ENCODE data around the gene ZMYND8.
"Not testable (repeated sequence)": the region's sequence is repeated elsewhere in the genome, so short reads cannot be mapped to it uniquely, and the experiment has no call there.

The ZMYND8 gene

DNA sequence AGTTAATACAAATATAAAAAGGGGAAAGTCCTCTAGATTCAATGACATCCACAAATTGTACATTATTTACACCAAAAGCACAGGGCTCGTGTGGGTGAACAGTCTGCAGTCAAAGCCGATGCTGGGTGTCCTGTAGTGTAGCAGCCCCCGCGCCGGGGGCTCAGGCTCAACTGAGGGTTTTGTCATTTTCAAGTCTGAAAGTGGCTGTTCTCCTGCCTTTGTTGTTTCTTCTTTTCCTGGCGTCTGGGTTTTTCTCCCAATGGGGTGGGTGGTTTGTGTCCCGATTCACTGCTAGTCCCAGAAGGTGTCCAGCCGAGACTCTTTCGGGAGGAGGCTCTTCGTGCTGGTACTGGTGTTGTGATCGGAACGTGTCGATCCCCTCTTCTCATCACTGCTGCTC, 146.0 kb downstream of the ZMYND8 start:
- Histone ChIP-seq H3K36me3 (ENCODE audit: control insufficient read depth, insufficient read depth, low read length) (peaks cover 12% of the 10 kb centered on the region), H3K27me3 (ENCODE audit: control insufficient read depth, insufficient read depth, low read length) (no peaks in the 10 kb centered on the region), H3K4me1 (ENCODE audit: control insufficient read depth, insufficient read depth, low read length) (no peaks in the 10 kb centered on the region), H3K9ac (ENCODE audit: low read length) (no peak overlapping the region), H3K9me3 (ENCODE audit: control insufficient read depth, low read length) (no peaks in the 10 kb centered on the region), H3K4me3 (ENCODE audit: low read length) (no peak overlapping the region)

DNA sequence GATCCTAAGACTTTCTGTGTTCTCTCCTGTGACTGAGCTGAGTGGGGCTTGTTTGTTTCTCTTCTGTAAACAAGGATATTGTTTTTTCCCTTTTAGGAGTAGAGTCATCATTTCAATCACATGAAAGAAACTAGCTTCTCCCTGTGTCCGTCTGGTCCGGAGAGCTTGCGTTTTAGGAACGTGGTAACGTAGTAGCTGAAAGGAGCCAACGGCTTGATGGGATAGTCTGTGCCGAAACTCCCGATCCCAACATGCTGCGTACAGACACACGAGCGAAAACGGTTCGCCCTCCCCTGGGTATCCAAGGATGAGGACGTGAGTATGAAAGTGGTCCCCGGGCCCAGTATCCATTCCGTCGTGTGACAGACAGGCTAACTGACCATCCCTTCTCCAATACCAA, 146.5 kb downstream of the ZMYND8 start:
- Histone ChIP-seq H3K27me3 (ENCODE audit: control insufficient read depth, insufficient read depth, low read length) (no peaks in the 10 kb centered on the region), H3K9ac (ENCODE audit: low read length) (no peak overlapping the region), H3K9me3 (ENCODE audit: control insufficient read depth, low read length) (no peaks in the 10 kb centered on the region), H3K36me3 (ENCODE audit: control insufficient read depth, insufficient read depth, low read length) (peaks cover 12% of the 10 kb centered on the region), H3K4me3 (ENCODE audit: low read length) (no peak overlapping the region), H3K4me1 (ENCODE audit: control insufficient read depth, insufficient read depth, low read length) (no peaks in the 10 kb centered on the region)

DNA sequence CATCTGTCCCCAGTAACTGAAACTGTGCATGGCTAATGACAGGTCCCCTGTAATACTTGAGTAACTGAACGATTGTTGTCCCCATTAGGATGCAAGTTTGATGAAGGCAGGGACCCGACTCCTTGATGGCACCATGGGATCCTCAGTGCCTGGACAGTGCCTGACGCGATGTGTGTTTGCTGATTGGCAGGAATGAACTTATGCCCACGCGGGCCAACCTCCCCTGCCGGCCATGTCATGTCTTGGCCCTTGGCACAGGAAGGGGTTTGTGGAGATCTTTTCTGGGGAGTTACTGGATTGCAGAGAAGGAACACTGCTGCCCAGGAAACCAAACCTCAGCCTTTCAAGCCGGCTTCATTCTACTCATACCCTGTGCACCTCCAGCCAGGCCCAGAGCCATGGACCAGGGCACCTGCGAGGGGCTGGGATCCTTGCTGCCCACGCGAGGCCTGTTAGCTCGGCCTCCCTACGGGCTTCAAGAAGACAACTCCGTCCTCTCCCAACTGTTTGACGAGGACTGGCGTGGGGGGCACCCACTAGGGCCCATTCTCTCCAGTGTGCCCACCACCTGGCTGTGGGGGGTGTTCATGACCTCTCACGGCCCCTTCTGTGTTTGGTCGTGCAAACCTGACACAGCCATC, 147.8 kb downstream of the ZMYND8 start:
- Histone ChIP-seq H3K9ac (ENCODE audit: low read length) (no peak overlapping the region), H3K27me3 (ENCODE audit: control insufficient read depth, insufficient read depth, low read length) (no peaks in the 10 kb centered on the region), H3K4me3 (ENCODE audit: low read length) (no peak overlapping the region), H3K9me3 (ENCODE audit: control insufficient read depth, low read length) (no peaks in the 10 kb centered on the region), H3K36me3 (ENCODE audit: control insufficient read depth, insufficient read depth, low read length) (peaks cover 12% of the 10 kb centered on the region), H3K4me1 (ENCODE audit: control insufficient read depth, insufficient read depth, low read length) (no peaks in the 10 kb centered on the region)

DNA sequence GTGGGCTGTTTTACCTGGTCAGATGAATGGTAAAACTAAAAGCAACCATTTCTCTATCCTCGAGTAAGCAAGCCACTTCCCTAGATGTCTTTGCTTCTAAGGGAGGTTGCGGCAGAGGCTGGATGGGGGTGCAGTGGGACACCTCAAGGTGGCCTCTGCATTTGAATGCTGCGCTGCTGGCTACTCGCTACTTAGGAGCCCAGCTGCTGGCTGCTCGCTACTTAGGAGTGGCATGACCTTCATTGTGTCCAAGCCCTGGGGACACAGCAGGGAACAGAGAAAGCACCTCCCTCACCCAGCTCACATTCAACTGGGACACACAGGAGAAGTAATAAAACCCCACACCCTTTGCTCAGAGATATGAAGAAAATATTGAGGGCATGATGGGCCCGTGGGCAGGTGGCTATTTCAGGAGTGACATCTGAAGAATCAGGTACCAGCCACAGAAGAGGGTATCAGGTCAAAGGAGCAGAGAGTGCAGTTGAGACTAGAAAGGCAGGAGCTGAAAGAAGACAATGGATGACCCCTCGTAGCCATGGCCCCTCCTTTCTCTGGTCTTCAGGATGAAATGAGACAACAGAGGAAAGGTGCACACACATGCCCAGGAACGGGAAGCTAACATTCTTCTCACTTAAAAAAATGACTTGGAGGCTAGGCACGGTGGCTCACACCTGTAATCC, 149.4 kb downstream of the ZMYND8 start:
- no peaks in the 10 kb centered on the region for H3K9me3 ChIP-seq (ENCODE audit: control insufficient read depth, low read length)
- no peaks in the 10 kb centered on the region for H3K27me3 ChIP-seq (ENCODE audit: control insufficient read depth, insufficient read depth, low read length)
- peaks cover 5% of the 10 kb centered on the region for H3K36me3 ChIP-seq (ENCODE audit: control insufficient read depth, insufficient read depth, low read length)
- no peaks in the 10 kb centered on the region for H3K4me1 ChIP-seq (ENCODE audit: control insufficient read depth, insufficient read depth, low read length)
- no peak overlapping the region for H3K9ac ChIP-seq (ENCODE audit: low read length)
- no peak overlapping the region for H3K4me3 ChIP-seq (ENCODE audit: low read length)

DNA sequence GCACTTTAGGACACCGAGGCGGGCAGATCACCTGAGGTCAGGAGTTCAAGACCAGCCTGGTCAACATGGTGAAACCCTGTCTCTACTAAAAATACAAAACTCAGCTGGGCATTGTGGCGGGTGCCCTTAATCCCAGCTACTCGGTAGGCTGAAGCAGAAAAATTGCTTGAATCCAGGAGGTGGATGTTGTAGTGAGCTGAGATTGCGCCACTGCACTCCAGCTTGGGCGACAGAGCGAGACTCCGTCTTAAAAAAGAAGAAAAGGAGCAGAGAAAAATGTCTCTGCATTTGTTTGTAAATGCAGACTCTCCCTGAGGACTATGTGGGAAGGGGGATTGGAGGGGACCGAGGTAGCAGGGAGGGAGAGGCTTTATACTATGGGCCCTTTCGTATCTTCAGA, 149.9 kb downstream of the ZMYND8 start:
- H3K9me3 ChIP-seq (ENCODE audit: control insufficient read depth, low read length); H3K36me3 ChIP-seq (ENCODE audit: control insufficient read depth, insufficient read depth, low read length); H3K27me3 ChIP-seq (ENCODE audit: control insufficient read depth, insufficient read depth, low read length); H3K4me3 ChIP-seq (ENCODE audit: low read length); H3K4me1 ChIP-seq (ENCODE audit: control insufficient read depth, insufficient read depth, low read length); H3K9ac ChIP-seq (ENCODE audit: low read length): not testable (repeated sequence)

DNA sequence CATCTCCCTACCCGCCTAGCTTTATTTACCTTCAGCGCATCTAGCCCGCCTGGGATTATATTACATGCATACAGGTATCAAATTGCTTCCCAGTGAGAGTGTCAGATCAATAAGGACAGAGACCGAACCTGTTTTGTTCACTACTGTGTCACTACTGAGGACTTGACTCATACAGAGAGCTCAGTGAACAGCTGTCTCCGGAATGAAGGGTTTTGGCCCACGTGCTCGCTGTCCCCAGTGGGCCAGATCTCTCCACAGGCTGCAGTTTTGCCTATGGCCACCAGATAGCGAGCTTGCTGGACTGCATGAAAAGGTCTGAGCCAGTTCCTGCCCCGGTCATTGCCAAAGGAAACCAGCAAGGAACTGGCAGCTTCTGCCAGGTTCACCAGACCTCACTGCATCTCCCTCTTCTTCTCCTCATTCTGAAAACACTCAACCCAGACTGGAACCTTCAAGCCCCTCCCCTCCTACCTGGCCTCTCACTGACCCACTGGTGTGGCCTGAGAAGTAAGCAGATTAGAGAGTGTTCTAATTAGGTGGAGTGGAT, 150.8 kb downstream of the ZMYND8 start:
- no peak overlapping the region for H3K9ac ChIP-seq (ENCODE audit: low read length)
- H3K4me1 ChIP-seq (ENCODE audit: control insufficient read depth, insufficient read depth, low read length) = peaks cover 9% of the 10 kb centered on the region
- no peaks in the 10 kb centered on the region for H3K9me3 ChIP-seq (ENCODE audit: control insufficient read depth, low read length)
- H3K4me3 ChIP-seq (ENCODE audit: low read length) = no peak overlapping the region
- no peaks in the 10 kb centered on the region for H3K27me3 ChIP-seq (ENCODE audit: control insufficient read depth, insufficient read depth, low read length)
- no peaks in the 10 kb centered on the region for H3K36me3 ChIP-seq (ENCODE audit: control insufficient read depth, insufficient read depth, low read length)

DNA sequence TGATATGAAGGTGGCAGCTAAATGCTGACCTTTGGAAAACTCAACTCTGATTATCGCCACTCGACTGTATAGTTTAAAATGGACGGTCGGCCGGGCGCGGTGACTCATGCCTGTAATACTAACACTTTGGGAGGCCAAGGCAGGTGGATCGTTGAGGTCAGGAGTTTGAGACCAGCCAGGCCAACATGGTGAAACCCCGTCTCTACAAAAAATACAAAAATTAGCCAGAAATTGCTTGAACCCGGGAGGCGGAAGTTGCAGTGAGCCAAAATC, 151.7 kb downstream of the ZMYND8 start:
- H3K9me3 ChIP-seq (ENCODE audit: control insufficient read depth, low read length); H3K27me3 ChIP-seq (ENCODE audit: control insufficient read depth, insufficient read depth, low read length); H3K36me3 ChIP-seq (ENCODE audit: control insufficient read depth, insufficient read depth, low read length); H3K9ac ChIP-seq (ENCODE audit: low read length); H3K4me3 ChIP-seq (ENCODE audit: low read length); H3K4me1 ChIP-seq (ENCODE audit: control insufficient read depth, insufficient read depth, low read length): not testable (repeated sequence)

DNA sequence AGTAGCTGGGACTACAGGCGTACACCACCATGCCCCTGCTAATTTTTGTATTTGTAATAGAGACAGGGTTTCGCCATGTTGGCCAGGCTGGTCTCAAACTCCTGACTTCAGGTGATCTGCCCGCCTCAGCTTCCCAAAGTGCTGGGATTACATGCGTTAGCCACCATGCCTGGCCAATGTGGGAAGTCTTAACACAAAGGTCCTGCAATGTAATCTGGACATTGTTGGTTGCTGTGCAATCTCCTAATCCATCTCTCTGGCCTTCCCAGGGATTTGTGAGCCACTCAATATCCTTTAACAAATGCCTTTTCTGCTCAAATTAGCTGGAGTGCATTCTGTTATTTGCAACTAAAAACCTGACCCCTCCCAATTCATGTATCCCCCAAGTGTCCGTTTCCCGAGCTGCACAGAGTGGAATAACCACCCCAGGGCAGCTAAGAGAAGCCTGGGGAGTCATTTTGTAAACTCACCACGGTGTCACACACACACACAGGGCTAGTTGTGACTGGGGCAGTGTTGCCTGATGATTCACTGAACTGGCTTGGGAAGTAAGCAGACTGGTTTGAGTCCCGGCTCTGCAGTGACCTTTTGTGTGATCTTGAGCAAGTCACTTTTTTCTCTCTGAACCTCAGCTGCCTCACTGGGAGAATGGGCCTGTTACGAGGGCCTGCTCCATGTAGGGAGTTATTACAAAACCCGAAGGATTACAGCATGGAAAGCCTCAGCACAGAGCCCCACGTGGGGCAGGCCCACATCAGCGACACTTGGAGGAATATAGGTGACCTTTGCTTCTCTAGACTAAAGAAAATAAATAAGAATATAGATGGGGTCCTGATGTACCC, 152.3 kb downstream of the ZMYND8 start:
- no peaks in the 10 kb centered on the region for H3K27me3 ChIP-seq (ENCODE audit: control insufficient read depth, insufficient read depth, low read length)
- peaks cover 9% of the 10 kb centered on the region for H3K4me1 ChIP-seq (ENCODE audit: control insufficient read depth, insufficient read depth, low read length)
- no peaks in the 10 kb centered on the region for H3K9me3 ChIP-seq (ENCODE audit: control insufficient read depth, low read length)
- no peaks in the 10 kb centered on the region for H3K36me3 ChIP-seq (ENCODE audit: control insufficient read depth, insufficient read depth, low read length)
- no peak overlapping the region for H3K9ac ChIP-seq (ENCODE audit: low read length)
- no peak overlapping the region for H3K4me3 ChIP-seq (ENCODE audit: low read length)

DNA sequence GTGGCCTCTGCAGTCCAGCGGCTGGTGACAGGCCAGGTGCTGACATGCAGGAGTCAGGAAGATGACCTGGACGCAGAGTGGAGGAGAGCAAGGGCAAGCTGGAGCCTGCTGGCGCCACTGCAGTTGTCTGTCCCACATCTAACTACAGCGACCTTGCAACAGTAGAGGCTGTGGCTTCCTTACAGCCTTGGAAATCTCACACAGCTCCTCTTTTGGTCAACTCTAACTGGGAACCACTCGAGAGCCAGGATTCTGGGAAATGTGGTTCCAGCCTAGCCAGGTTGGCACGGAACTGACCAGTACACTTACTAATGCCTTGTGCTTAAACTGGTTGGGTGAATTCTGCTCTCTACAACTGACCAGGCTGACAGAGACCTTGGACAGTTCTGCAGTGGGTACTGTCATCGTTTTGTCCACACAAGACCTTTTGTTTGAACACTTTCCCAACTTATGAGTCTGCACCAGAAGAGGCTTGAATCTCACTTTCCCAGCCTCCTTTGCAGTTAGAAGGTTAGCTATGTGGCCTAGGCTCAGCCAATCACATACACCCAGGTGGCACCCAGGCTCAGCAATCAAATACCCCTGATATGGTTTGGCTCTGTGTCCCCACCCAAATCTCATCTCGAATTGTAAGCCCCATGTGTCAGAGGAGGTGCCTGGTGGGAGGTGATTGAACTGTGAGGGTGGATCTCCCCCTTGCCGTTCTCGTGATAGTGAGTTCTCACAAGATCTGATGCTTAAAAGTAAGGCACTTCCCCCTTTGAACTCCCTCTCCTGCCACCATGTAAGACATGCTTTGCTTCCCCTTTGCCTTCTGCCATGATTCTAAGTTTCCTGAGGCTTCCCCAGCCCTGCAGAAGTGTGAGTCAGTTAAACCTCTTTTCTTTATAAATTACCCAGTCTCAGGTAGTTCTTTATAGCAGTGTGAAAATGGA, 153.5 kb downstream of the ZMYND8 start:
- H3K4me3 ChIP-seq (ENCODE audit: low read length) = no peak overlapping the region
- H3K4me1 ChIP-seq (ENCODE audit: control insufficient read depth, insufficient read depth, low read length) = peaks cover 9% of the 10 kb centered on the region
- H3K27me3 ChIP-seq (ENCODE audit: control insufficient read depth, insufficient read depth, low read length) = no peaks in the 10 kb centered on the region
- H3K36me3 ChIP-seq (ENCODE audit: control insufficient read depth, insufficient read depth, low read length) = no peaks in the 10 kb centered on the region
- no peaks in the 10 kb centered on the region for H3K9me3 ChIP-seq (ENCODE audit: control insufficient read depth, low read length)
- no peak overlapping the region for H3K9ac ChIP-seq (ENCODE audit: low read length)

DNA sequence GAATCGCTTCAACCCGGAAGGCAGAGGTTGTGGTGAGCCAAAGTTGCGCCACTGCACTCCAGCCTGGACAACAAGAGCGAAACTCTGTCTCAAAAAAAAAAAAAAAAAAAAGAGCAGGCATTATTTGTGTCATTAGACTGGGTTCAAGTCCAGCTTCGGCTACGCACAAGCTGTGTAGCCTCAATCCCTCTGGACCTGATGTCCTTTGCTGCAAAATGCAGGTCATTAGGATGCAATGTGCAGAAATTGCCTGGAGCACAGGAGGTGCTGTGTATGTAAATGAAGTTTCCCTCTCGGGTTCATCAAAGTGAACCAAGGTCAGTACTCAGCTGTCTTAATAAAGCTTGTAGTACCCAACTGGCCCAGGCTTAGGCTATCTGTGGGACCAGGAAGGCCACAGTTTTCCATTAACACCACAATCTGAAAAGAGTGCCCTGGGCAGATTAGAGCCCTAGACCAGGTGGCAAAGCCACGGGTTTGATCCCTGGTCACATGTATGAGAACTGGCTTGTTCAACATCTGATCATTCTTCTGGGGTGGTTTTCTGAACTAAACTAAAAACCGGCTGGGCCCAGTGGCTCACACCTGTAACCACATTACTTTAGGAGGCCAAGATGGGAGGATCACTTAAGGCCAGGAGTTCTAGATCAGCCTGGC, 155.3 kb downstream of the ZMYND8 start:
- Histone ChIP-seq H3K27me3 (ENCODE audit: control insufficient read depth, insufficient read depth, low read length) (no peaks in the 10 kb centered on the region), H3K4me1 (ENCODE audit: control insufficient read depth, insufficient read depth, low read length) (peaks cover 13% of the 10 kb centered on the region), H3K9ac (ENCODE audit: low read length) (no peak overlapping the region), H3K36me3 (ENCODE audit: control insufficient read depth, insufficient read depth, low read length) (no peaks in the 10 kb centered on the region), H3K9me3 (ENCODE audit: control insufficient read depth, low read length) (no peaks in the 10 kb centered on the region), H3K4me3 (ENCODE audit: low read length) (no peak overlapping the region)

DNA sequence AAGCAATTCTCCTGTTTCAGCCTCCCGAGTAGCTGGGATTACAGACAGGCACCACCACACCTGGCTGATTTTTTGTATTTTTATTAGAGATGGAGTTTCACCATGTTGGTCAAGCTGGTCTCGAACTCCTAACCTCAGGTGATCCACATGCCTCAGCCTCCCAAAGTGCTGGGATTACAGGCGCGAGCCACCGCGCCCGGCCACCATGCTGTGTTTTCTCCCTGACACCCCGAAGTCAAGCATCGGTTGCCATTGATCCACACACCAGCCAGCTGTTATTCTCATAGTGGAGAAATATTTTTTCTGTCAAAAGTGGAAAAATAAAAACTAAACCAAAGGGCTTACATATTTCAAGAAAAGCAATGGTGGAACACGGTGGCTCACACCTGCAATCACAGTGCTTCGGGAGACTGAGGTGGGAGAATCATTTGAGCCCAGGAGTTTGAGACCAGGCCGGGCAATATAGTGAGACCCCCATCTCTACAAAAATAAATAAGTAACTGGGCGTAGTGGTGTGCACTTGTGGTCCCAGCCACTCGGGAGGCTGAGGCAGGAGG, 157.4 kb downstream of the ZMYND8 start:
- H3K36me3 ChIP-seq (ENCODE audit: control insufficient read depth, insufficient read depth, low read length) = no peaks in the 10 kb centered on the region
- H3K4me3 ChIP-seq (ENCODE audit: low read length) = no peak overlapping the region
- no peaks in the 10 kb centered on the region for H3K9me3 ChIP-seq (ENCODE audit: control insufficient read depth, low read length)
- H3K4me1 ChIP-seq (ENCODE audit: control insufficient read depth, insufficient read depth, low read length) = peaks cover 13% of the 10 kb centered on the region
- no peak overlapping the region for H3K9ac ChIP-seq (ENCODE audit: low read length)
- H3K27me3 ChIP-seq (ENCODE audit: control insufficient read depth, insufficient read depth, low read length) = no peaks in the 10 kb centered on the region
